Thyroid gland (tissue), 4 donors: Measurements from ENCODE around the gene RASAL3. TPM values are rescaled to one million over a fixed set of nuclear protein-coding genes. Genes with fewer than 3 reads are reported as not detected.
"Not testable (repeated sequence)": the region's sequence is repeated elsewhere in the genome, so short reads cannot be mapped to it uniquely, and the experiment has no call there.

Experiments used
- DNase-seq, 2 donors: peaks; one replicate each; pipeline ENCODE4 v3.0.0-alpha.2; 2019
- H3K27ac ChIP-seq, 3 donors: fragments of 200-600 bp; sonication (generic); 1 replicate in 2 of 3; 2 replicates in 1 of 3; pipeline ENCODE4 v1.5.1; 2016 to 2019; ENCODE audit warnings: mild to moderate bottlenecking in 1 of 3, moderate library complexity in 1 of 3
- H3K27me3 ChIP-seq: fragments of 200-600 bp; sonication (generic); one replicate; pipeline ENCODE4 v1.5.1; 2019
- H3K36me3 ChIP-seq, 2 donors: fragments of 200-600 bp; sonication (generic); one replicate each; pipeline ENCODE4 v1.5.1; 2016 to 2019
- H3K4me1 ChIP-seq, 2 donors: fragments of 200-600 bp; sonication (generic); one replicate each; pipeline ENCODE4 v1.5.1; 2017 to 2019
- H3K4me3 ChIP-seq, 3 donors: fragments of 200-600 bp; sonication (generic); replicated peaks in 1 of 3; 1 replicate in 2 of 3; 2 replicates in 1 of 3; pipeline ENCODE4 v1.5.1; 2016; ENCODE audit warnings: mild to moderate bottlenecking in 1 of 3
- H3K9me3 ChIP-seq: fragments of 200-600 bp; sonication (generic); one replicate; pipeline ENCODE4 v1.5.1; 2017
- CTCF ChIP-seq, 6 experiments: fragments of 200-600 bp in 3 of 6; fragments of 450-650 bp in 3 of 6; sonication (generic) in 3 of 6; IDR thresholded peaks; one replicate each; pipeline ENCODE4 v1.5.1; 2016 to 2019; ENCODE audit warnings: antibody characterized with exemption in 6 of 6, mild to moderate bottlenecking in 2 of 6, inconsistent platforms in 1 of 6, moderate library complexity in 1 of 6
- POLR2A ChIP-seq, 2 donors: fragments of 450-650 bp; IDR thresholded peaks; one replicate each; pipeline ENCODE4 v1.6.1; 2017; ENCODE audit warnings: antibody characterized with exemption in 2 of 2, mild to moderate bottlenecking in 2 of 2, moderate library complexity in 1 of 2
- WGBS, 2 donors: methylation state at CpG; one replicate each; pipeline ENCODE4 v1.1.5; 2017; 5-methylcytosine and 5-hydroxymethylcytosine counted together
- intact Hi-C: fragments of 100-400 bp; cut with DNase I; formaldehyde crosslinking; loops from one replicate; pipeline ENCODE4 v1.15.1; 2023
- total RNA-seq, 4 donors: library from RNA; depleted of rRNA; stranded (reverse); fragments of >200 nt; gene quantifications; one replicate each; pipeline ENCODE4 v1.2.3, GENCODE V29; 2016

The RASAL3 gene
- total RNA-seq, 4 donors from 2014 or later, result 2.6 to 4.4 (median 3.7) TPM

DNA sequence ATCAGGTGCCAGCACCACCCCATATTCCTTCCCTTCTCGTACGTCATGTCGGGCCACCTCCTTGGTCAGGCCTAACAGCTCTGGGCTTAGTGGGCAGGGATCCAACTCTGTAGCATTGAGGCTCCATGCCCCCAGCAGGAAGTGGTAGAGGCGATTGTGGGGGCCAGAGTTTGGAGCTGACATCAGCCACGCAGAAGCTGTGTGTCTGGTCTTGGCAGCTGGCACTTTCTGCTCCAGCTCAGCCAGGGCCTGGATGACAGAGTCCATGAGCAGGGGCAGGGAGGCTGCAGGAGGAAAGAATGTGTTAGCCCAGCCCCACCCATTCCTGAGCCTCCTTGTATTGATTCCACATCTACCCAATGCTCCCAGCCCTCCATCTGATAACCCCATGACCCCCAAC, 12.0 kb upstream of the RASAL3 start:
- WGBS, 2 donors, result 64 to 78% methylated on average over 5 of the region's 5 CpGs
- no peak for TF ChIP-seq POLR2A (IDR thresholded peaks at IDR 0.05)
- TF ChIP-seq CTCF (IDR thresholded peaks at IDR 0.05), result no peak

GRCh38 chr19:15475611-15476010, 11.3 kb upstream of the RASAL3 start:
- DNase-seq, result no peak
- H3K27ac ChIP-seq, result no peak overlapping the region
- WGBS, 2 donors, result 93 to 96% methylated on average over 6 to 9 of the region's 10 CpGs
- H3K36me3 ChIP-seq, result no peaks in the 10 kb centered on the region
- H3K27me3 ChIP-seq, result peaks cover 4% of the 10 kb centered on the region
- H3K9me3 ChIP-seq, result no peaks in the 10 kb centered on the region
- H3K4me3 ChIP-seq, result no peak overlapping the region
- intact Hi-C loops, result no loop called here
- peaks cover 3 to 13% of the 10 kb centered on the region in 2 donors for H3K4me1 ChIP-seq
- TF ChIP-seq POLR2A (IDR thresholded peaks at IDR 0.05) (no peak), CTCF (IDR thresholded peaks at IDR 0.05) (no peak)

More for the DNA sequence above, 12.0 kb upstream of the RASAL3 start:
- intact Hi-C loops, result no loop called here
- Histone ChIP-seq H3K27ac (no peak overlapping the region), H3K27me3 (peaks cover 4% of the 10 kb centered on the region), H3K36me3 (no peaks in the 10 kb centered on the region), H3K4me1 (peaks cover 3 to 13% of the 10 kb centered on the region in 2 donors), H3K4me3 (no peak overlapping the region), H3K9me3 (no peaks in the 10 kb centered on the region)
- no peak for DNase-seq

DNA sequence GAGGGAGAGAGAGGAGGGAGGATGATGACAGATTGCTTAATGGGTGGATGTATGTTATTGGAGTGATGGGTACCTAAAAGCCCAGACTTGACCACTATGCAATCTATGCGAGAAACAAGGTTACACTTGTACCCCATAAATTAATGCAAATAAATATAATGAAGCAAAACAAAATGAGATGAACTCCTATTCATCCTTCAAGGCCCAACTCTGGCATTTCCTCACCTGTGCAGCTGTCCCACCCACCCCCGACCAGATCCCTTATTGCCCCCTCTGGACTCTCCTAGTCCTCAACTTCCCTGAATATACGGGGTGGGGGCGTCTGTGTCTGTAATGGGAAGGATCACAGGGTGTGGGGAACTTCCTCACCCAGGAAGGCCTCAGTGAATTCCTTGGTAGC, 10.8 kb upstream of the RASAL3 start:
- 87 to 90% methylated on average over 4 of the region's 4 CpGs for WGBS, 2 donors
- intact Hi-C loops, result no loop called here
- Histone ChIP-seq H3K36me3 (no peaks in the 10 kb centered on the region), H3K27me3 (peaks cover 4% of the 10 kb centered on the region), H3K4me1 (peaks cover 1 to 9% of the 10 kb centered on the region in 2 donors), H3K9me3 (no peaks in the 10 kb centered on the region), H3K4me3 (no peak overlapping the region), H3K27ac (no peak overlapping the region)
- TF ChIP-seq CTCF (IDR thresholded peaks at IDR 0.05) (no peak), POLR2A (IDR thresholded peaks at IDR 0.05) (no peak)
- no peak for DNase-seq

GRCh38 chr19:15473821-15474220, 9.5 kb upstream of the RASAL3 start:
- H3K9me3 ChIP-seq, H3K27ac ChIP-seq, intact Hi-C loops, DNase-seq, H3K4me1 ChIP-seq, H3K4me3 ChIP-seq, H3K36me3 ChIP-seq: not testable (repeated sequence)
- peaks cover 13% of the 10 kb centered on the region for H3K27me3 ChIP-seq
- 77 to 79% methylated on average over 4 of the region's 4 CpGs for WGBS, 2 donors

DNA sequence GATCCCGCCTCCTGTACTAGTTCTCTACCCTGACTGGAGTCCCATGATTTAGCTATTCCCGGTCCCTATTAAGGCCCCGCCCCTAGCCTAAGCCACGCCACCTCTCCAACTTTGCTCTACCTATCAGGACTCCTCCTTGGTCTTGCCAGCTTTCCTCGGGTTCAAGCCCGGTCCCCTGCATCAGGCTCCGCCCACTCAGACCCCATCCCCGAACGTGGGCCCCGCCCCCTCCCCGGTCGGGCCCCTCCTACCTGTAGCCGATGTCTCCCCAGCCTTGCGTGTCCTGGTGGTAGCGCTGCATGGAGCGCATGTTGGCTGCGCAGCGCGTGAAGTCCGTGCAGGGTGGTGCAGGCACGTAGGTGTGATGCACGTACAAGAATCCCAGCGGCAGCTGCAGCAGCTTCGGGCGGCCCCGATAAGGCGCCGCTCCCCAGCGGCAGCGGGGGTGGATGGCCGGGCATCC, 7.3 kb upstream of the RASAL3 start:
- intact Hi-C loops, result no loop called here
- Histone ChIP-seq H3K4me3 (no peak overlapping the region), H3K36me3 (no peaks in the 10 kb centered on the region), H3K27me3 (peaks cover 13% of the 10 kb centered on the region), H3K9me3 (no peaks in the 10 kb centered on the region), H3K27ac (no peak overlapping the region), H3K4me1 (peaks cover 0 to 7% of the 10 kb centered on the region in 2 donors)
- DNase-seq, result no peak
- TF ChIP-seq CTCF (IDR thresholded peaks at IDR 0.05) (no peak), POLR2A (IDR thresholded peaks at IDR 0.05) (no peak)
- 41 to 53% methylated on average over 26 to 29 of the region's 31 CpGs for WGBS, 2 donors
